GM06990 (cell line): Measurements from ENCODE around the gene CADPS2.

Source experiments
- DNase-seq: peaks from one replicate; pipeline ENCODE4 v3.0.0-alpha.2; 2011; ENCODE audit not compliant: insufficient read length; ENCODE audit errors: extremely low read depth
- H3K27me3 ChIP-seq: replicated peaks from 2 replicates; pipeline ENCODE4 v1.6.0; 2011; ENCODE audit warnings: low read length; ENCODE audit not compliant: control insufficient read depth, insufficient read depth
- H3K36me3 ChIP-seq: 2 replicates; pipeline ENCODE4 v1.5.1; 2011; ENCODE audit warnings: low read length; ENCODE audit not compliant: control insufficient read depth, insufficient read depth
- H3K4me3 ChIP-seq: replicated peaks from 2 replicates; pipeline ENCODE4 v1.5.1; 2011; ENCODE audit warnings: low read depth, mild to moderate bottlenecking, control low read depth, low read length
- TF ChIP-seq, protein P1 (sequence below): IDR thresholded peaks from 2 replicates; pipeline ENCODE4 v1.5.1; 2011; ENCODE audit warnings: low read length, control low read depth, mild to moderate bottlenecking, inconsistent platforms; ENCODE audit not compliant: insufficient read depth, poor library complexity, severe bottlenecking

The CADPS2 gene

DNA sequence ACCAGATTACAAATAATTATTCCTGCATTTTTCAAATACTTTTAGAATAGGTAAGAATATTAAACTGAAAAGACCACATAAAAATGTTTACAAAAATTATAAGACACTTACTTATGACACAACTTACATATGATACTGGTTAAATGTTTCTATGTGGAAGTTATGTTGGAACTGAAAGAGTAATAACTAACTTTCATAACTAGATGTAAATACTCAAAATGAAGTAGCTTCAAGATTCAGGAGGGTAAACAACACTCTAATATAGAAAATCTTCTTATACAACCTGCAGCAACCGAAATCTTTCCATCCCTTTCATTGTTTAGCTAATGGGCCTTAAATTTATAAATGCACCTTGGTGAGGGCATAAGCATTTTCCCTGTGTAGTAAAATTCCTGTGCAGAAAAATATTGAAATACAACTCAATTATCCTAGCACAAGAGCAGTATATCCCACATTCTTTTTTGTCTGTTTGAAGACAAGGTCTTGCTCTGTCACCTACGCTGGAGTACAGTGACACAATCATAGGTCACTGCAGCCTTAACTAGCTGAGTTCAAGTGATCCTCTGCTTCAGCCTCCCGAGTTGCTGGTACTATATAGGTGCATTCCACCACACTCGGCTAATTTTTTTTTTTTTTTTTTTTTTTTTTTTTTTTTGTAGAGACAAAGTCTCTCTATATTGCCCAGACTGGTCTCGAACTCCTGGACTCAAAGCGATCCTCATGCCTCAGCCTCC lies 168.7 kb downstream of the CADPS2 start:
- Histone ChIP-seq H3K4me3 (no peak overlapping the region), H3K27me3 (no peaks in the 10 kb centered on the region), H3K36me3 (no peaks in the 10 kb centered on the region)
- no peak for DNase-seq
- TF ChIP-seq, protein P1, sequence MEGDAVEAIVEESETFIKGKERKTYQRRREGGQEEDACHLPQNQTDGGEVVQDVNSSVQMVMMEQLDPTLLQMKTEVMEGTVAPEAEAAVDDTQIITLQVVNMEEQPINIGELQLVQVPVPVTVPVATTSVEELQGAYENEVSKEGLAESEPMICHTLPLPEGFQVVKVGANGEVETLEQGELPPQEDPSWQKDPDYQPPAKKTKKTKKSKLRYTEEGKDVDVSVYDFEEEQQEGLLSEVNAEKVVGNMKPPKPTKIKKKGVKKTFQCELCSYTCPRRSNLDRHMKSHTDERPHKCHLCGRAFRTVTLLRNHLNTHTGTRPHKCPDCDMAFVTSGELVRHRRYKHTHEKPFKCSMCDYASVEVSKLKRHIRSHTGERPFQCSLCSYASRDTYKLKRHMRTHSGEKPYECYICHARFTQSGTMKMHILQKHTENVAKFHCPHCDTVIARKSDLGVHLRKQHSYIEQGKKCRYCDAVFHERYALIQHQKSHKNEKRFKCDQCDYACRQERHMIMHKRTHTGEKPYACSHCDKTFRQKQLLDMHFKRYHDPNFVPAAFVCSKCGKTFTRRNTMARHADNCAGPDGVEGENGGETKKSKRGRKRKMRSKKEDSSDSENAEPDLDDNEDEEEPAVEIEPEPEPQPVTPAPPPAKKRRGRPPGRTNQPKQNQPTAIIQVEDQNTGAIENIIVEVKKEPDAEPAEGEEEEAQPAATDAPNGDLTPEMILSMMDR: no peak

DNA sequence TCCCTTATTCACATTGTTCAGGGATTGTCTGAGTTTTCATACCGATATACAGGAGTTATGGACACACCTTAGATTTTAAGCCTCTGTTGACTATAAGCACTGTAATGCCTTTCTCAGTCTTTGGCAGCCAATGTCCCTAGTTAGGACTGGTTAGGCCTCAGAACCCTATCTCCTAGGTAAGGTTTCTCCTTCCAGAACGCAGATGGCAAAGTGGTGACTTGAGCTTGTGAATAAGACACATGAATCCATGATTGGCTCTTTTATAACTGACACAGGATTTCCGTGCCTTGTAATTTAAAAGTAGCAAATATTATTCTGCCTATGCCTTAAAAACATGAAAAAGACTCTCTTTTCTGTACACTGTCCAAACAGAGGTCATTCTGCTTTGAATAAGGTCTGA lies 171.1 kb downstream of the CADPS2 start:
- DNase-seq: no peak
- Histone ChIP-seq H3K36me3 (no peaks in the 10 kb centered on the region), H3K4me3 (no peak overlapping the region), H3K27me3 (no peaks in the 10 kb centered on the region)
- TF ChIP-seq, protein P1: no peak

GRCh38 chr7:122710916-122711315 lies 175.3 kb downstream of the CADPS2 start:
- Histone ChIP-seq H3K36me3 (no peaks in the 10 kb centered on the region), H3K4me3 (no peak overlapping the region), H3K27me3 (no peaks in the 10 kb centered on the region)
- TF ChIP-seq, protein P1: no peak
- no peak for DNase-seq

- DNase-seq: no peak
- H3K27me3 ChIP-seq: no peaks in the 10 kb centered on the region
These were observed 176.2 kb downstream of the CADPS2 start for GRCh38 chr7:122709930-122710646.

GRCh38 chr7:122706836-122707235 lies 179.4 kb downstream of the CADPS2 start:
- Histone ChIP-seq H3K36me3 (no peaks in the 10 kb centered on the region), H3K4me3 (no peak overlapping the region), H3K27me3 (no peaks in the 10 kb centered on the region)
- TF ChIP-seq, protein P1: no peak
- DNase-seq: no peak

More at GRCh38 chr7:122709930-122710646, 176.2 kb downstream of the CADPS2 start:
- TF ChIP-seq, protein P1: no peak
- Histone ChIP-seq H3K36me3 (no peaks in the 10 kb centered on the region), H3K4me3 (no peak overlapping the region)
